Skeletal muscle cell (primary cell): ENCODE results near the gene LDB2.
A peak's percentile ranks its signal among the peaks of the same experiment; 100 is the strongest.
"Not testable (repeated sequence)": the region's sequence is repeated elsewhere in the genome, so short reads cannot be mapped to it uniquely, and the experiment has no call there.

Experiments used
- DNase-seq: peaks from one replicate; pipeline ENCODE4 v3.0.0-alpha.2; 2010; ENCODE audit warnings: low read depth
- H3K4me3 ChIP-seq: 2 replicates; pipeline ENCODE4 v1.5.1; 2011; ENCODE audit warnings: low read depth, mild to moderate bottlenecking, control low read depth, low read length, moderate library complexity

LDB2 gene

DNA sequence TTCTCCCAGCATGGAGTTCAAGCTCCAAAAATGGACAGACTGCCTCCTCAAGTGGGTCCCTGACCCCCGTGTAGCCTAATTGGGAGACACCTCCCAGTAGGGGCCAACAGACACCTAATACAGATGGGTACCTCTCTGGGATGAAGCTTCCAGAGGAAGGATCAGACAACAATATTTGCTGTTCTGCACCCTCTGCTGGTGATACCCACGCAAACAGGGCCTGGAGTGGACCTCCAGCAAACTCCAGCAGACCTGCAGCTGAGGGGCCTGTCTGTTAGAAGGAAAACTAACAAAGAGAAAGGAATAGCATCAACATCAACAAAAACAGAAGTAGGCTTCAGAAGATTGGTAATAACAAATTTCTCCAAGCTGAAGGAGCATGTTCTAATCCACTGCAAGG, 269.2 kb downstream of the LDB2 start:
- not testable (repeated sequence) for H3K4me3 ChIP-seq, DNase-seq

- not testable (repeated sequence) for DNase-seq, H3K4me3 ChIP-seq
Measured at GRCh38 chr4:16628835-16629234, 269.6 kb downstream of the LDB2 start.

- peak; percentile 83 for DNase-seq
- H3K4me3 ChIP-seq = no peak overlapping the region
Measured at GRCh38 chr4:16627999-16628398, 270.4 kb downstream of the LDB2 start.

DNA sequence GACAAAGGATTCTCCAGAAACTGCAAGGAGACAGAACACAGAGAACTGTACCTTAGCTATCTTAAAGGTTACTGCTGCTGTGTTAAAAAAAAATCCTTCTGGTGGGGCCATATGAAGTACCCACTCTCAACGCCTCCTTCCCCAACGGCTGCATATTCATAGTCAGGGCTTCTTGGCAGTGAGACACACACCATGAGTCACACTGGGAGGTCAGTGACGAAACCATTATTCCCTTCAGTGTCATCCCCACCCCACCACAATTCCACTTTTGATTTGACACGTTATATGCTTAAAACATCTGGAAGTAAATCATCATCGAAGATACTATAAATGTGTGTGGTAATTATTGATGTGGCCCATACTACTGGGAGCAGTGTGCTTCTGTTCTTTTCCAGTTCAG, 271.5 kb downstream of the LDB2 start:
- DNase-seq = peak; percentile 96
- H3K4me3 ChIP-seq = no peak overlapping the region

GRCh38 chr4:16622826-16623225, 275.6 kb downstream of the LDB2 start:
- no peak for DNase-seq
- no peak overlapping the region for H3K4me3 ChIP-seq

- peak; percentile 59 for DNase-seq
- H3K4me3 ChIP-seq = no peak overlapping the region
Measured at GRCh38 chr4:16617435-16617834, 281.0 kb downstream of the LDB2 start.

- no peak for DNase-seq
- no peak overlapping the region for H3K4me3 ChIP-seq
Measured at GRCh38 chr4:16617011-16617410, 281.4 kb downstream of the LDB2 start.

GRCh38 chr4:16609170-16609758, 289.2 kb downstream of the LDB2 start:
- no peak for DNase-seq
- no peak overlapping the region for H3K4me3 ChIP-seq

DNA sequence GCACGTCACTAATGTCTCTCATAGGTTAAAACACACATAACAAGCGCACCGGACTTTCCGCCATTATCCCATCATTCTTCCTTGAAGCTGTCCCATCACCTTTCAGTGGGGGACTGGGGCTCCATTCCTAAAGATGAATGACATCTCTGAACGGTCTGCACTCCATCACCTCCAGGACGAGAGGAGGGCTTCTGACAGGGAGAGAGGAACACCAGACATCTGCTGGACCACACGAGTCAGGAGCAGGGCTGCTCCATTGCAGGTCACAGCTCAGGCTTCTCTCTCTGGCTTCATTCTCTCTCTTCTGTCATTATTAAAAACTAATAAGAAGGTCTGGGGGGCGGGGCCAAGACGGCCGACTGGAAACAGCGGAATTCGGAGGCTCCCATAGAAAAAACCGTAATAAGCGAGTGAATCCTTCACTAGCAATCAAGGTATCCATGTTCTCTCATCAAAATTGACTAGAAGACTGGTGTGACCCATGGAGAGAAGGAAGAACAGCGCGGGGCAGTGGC, 289.8 kb downstream of the LDB2 start:
- H3K4me3 ChIP-seq = no peak overlapping the region
- no peak for DNase-seq

DNA sequence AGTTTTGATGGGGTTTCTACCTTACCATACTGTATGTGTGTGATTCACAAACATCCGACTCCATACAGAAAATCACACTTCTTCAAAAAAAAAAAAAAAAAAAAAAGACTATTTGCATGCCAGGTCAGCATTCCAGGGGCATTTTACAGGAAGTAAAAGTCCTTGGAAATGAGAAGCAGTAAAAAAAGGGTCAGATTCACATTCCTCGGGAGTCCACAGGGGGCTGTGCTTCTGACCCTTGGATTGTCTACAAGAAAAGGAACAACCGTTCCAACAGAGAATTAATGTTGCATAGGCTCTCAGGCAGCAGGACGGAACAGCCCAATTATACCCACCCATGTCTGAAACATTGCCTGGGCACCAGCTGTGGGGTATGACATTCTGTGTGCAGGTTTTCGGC, 290.3 kb downstream of the LDB2 start:
- peak; percentile 49 for DNase-seq
- no peak overlapping the region for H3K4me3 ChIP-seq

GRCh38 chr4:16607241-16608066, 291.0 kb downstream of the LDB2 start:
- H3K4me3 ChIP-seq = no peak overlapping the region
- DNase-seq = peak; percentile 36

DNA sequence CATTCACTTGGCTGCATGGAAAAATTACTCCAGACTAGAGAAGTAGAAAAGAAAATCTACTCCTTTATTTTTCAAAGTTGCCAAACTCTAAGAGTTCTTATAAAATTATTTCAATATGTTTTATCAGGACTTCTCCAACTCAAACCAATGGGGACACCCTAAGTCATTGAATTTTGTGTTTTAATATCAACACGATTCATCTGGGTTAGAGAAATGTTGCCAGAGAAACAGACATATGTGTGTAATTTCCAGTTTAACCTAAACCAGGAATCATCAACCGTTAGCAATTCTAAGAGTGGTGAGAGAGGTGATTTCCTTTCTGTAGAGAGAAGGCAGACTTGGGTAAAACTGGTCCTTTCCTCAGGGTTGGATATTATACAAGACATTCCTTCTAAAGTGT, 291.8 kb downstream of the LDB2 start:
- no peak for DNase-seq
- no peak overlapping the region for H3K4me3 ChIP-seq

- no peak for DNase-seq
- H3K4me3 ChIP-seq = no peak overlapping the region
Measured at GRCh38 chr4:16603178-16603577, 295.3 kb downstream of the LDB2 start.

DNA sequence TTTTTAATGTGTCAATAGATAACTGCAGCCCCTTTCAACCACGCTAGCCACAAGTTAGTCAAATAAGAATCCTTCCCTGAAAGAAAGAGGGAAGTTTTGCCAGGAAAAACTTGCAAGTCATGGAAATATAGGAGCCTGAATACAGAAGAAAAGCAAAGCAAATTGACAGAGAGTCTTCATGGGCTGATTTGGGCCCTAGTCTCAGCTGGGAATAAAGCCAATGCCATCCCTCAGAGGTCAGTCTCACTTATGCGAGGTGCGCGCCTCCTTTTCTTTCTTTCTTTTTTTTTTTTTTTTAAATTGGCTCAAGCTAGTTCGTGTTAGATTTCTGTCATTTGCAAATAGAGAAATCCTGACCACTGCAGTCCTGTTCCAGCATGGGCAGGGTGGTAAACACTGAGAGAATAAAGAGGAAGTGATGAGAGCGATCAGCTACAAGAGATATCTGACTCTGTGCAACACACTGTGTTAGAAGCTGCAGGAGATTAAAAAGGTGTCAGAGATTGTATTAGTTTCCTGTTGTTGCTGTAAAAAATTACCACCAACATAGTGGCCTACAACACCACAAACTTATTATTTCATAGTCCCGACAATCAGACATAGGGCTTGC, 299.7 kb downstream of the LDB2 start:
- DNase-seq = no peak
- no peak overlapping the region for H3K4me3 ChIP-seq

DNA sequence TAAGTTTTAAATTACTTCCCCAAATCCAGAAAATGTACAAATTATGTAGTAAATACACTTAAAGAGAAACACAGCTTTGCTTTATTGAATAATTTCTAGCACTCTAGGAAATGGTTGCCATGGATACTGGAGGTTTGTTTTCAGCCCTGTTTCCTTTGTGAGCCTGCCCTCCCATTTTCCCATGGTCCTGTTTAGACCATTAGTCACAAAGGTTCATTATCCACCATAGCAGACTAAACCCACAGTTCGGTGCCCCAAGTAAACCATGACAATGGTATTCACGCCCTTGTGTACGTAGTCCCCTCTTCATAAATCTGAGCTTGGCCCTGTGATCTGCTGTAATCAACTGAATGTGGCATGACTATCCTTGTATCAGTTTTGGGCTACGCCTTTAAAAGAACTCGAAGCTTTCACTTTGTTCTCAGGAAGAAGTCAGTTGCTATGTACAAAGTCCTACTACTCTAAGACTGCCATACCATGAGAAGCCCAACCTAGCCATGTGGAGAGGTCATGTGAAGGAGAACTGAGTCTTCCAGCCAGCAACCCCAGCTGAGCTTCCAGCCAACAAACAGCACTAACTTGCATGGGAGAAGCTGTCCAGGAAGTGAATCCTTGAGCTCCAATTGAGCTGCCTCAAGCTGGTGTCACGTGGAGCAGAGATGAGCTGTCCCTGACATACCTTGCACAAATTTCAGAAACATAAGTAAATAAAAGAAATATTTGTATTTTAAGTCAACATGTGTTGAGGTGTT, 300.4 kb downstream of the LDB2 start:
- no peak overlapping the region for H3K4me3 ChIP-seq
- DNase-seq = no peak

DNA sequence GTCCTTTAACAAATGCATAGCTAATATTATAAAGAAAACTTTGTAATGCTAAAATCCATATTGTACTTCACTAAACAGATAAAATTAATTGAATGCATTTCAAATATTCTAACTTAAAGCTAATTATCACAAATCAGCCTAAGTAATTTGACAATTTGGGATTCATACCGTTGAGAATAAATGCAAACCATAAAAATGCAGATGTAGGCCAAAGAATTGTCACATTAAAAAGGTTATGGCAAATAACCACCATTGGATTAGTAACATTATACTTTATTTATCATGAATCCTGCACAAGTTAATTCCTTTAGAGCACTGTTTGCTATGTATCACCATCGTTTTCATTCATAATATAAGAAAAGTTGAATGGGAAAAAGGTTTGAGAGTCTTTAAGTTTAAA, 301.0 kb downstream of the LDB2 start:
- DNase-seq = no peak
- no peak overlapping the region for H3K4me3 ChIP-seq

DNA sequence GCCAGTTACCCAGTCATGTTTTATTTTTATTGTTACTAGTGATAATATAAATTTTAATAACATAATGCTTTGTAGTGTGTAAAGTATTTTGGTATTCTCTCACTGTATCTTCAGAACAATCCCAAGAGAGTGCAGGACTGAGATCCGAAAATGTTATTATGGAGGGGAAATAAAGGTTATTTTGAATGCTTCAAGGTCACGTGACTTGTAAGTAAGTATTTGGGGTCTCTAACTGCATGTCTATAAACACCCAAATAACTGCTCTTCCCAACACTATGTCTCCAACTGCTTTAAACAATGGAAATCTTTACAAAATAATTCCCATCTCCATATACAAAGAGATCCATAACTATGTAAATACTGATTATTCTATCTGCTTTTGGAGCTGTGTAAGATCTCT, 302.2 kb downstream of the LDB2 start:
- no peak overlapping the region for H3K4me3 ChIP-seq
- DNase-seq = no peak

DNA sequence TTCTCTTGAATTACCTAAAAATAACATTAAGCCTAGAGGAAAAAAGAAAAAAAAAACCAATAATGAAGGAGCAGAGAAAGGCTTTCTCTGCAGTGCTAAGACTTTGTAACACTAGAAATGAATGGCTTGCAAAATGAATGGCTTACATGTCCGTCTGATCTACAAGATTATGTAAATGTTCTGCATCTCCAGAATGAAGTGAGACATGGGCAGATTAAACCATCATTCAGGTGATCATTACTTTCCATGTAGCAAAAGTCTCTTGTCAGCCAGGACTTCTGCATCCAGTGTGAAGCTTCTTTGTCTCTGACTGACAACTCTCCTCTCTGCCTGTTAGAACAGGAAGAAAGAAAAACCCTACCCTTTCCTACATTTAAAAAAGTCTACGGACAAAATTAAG, 304.3 kb downstream of the LDB2 start:
- DNase-seq = no peak
- no peak overlapping the region for H3K4me3 ChIP-seq

- H3K4me3 ChIP-seq = no peak overlapping the region
- DNase-seq = no peak
Measured at GRCh38 chr4:16593386-16593785, 305.1 kb downstream of the LDB2 start.

GRCh38 chr4:16591272-16591826, 307.1 kb downstream of the LDB2 start:
- DNase-seq = no peak
- no peak overlapping the region for H3K4me3 ChIP-seq
